Astrocyte (in vitro differentiated cells and primary cell): ENCODE data around the gene MYO3B.

Experiments
- CTCF ChIP-seq: IDR thresholded peaks from 2 replicates; pipeline ENCODE4 v1.5.1; 2011; ENCODE audit warnings: low read depth, mild to moderate bottlenecking, inconsistent platforms, low read length, moderate library complexity; ENCODE audit not compliant: insufficient read depth
- EZH2 ChIP-seq: IDR thresholded peaks from 2 replicates; pipeline ENCODE4 v1.6.1; 2012; ENCODE audit warnings: mild to moderate bottlenecking, low read length, inconsistent platforms; ENCODE audit not compliant: insufficient read depth

- TF ChIP-seq CTCF (no peak), EZH2 (no peak)
These were observed 268.1 kb downstream of the MYO3B start for GRCh38 chr2:170446078-170446477.
